Fibroblast of the conjunctiva (primary cell): ENCODE measurements around the gene ACYP1.
"Not testable (repeated sequence)": the region's sequence is repeated elsewhere in the genome, so short reads cannot be mapped to it uniquely, and the experiment has no call there.

Experiments used
- DNase-seq: peaks from one replicate; pipeline ENCODE4 v3.0.0-alpha.2; 2010; ENCODE audit warnings: low read depth

The ACYP1 gene

GRCh38 chr14:75068294-75069120, 4.7 kb upstream of the ACYP1 start:
- DNase-seq, result no peak

- DNase-seq, result not testable (repeated sequence)
Measured at GRCh38 chr14:75067765-75068164, 3.9 kb upstream of the ACYP1 start.

GRCh38 chr14:75067212-75067611, 3.4 kb upstream of the ACYP1 start:
- DNase-seq, result no peak

DNA sequence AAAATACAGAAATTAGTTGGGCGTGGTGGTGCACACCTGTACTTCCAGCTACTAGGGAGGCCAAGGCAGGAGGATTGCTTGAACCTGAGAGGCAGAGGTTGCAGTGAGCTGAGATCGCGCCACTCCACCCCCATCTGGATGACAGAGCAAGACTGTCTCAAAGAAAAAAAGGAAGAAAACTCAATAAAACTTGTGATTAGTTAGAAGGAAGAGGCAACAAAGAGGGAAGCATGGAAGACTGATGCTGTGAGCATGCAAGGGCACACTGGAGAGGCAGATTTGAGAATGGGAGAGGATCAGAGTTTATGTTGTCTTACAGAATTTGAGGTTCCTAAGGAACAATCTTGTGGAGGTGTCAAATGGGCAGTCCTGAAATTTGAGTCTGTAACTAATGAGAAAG, 2.9 kb upstream of the ACYP1 start:
- no peak for DNase-seq

DNA sequence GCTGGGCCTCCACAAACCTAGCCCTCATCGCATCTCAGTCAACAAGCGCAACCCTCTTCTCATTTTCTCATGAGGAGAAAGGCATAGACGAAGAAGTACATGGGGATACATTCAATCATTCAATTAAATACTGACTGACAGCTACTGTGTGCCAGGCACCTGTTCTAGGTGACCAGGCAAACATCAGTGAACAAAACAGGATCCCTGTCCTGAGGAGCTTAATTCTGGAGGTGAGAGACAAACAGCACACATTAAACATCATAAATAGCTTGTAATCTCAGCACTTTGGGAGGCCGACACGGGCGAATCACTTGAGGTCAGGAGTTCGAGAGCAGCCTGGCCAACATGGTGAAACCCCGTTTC, 362 bp upstream of the ACYP1 start:
- DNase-seq, result no peak

DNA sequence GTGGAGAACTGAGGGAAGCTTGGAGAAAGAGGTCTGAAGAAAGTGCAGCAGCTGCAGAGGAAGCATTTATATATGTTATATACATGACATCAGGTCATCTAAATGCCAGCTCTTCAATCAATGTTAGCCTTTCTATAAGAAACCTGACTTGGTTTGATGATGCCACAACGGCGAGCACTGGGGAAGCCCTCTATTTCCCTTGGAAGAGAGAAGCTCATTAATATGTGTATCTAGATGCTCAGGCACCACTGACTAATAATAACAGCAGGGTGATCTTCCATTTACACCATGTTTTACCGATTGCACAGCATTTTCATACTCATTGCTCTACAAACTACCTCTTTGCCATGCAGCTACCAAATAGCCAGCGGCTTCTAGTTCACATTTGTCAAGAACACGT, 811 bp downstream of the ACYP1 start:
- no peak for DNase-seq

DNA sequence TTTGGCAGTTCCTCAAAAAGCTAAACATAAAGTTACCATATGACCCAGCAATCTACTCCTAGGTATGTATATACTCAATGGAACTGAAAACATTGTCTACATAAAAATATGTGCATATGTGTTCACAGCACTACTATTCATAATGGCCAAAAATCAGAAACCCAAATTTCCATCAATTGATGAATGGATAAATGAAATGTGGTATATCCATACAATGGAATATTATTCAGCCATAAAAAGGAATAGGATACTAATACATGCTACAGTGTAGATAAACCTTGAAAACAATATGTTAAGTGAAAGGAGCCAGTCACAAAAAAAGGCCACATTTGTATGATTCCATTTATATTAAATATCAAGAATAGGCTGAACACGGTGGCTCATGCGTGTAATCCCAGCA, 3.4 kb downstream of the ACYP1 start:
- DNase-seq, result no peak

GRCh38 chr14:75059642-75060041, 4.2 kb downstream of the ACYP1 start:
- no peak for DNase-seq

GRCh38 chr14:75054421-75054820, 9.4 kb downstream of the ACYP1 start:
- DNase-seq, result no peak

DNA sequence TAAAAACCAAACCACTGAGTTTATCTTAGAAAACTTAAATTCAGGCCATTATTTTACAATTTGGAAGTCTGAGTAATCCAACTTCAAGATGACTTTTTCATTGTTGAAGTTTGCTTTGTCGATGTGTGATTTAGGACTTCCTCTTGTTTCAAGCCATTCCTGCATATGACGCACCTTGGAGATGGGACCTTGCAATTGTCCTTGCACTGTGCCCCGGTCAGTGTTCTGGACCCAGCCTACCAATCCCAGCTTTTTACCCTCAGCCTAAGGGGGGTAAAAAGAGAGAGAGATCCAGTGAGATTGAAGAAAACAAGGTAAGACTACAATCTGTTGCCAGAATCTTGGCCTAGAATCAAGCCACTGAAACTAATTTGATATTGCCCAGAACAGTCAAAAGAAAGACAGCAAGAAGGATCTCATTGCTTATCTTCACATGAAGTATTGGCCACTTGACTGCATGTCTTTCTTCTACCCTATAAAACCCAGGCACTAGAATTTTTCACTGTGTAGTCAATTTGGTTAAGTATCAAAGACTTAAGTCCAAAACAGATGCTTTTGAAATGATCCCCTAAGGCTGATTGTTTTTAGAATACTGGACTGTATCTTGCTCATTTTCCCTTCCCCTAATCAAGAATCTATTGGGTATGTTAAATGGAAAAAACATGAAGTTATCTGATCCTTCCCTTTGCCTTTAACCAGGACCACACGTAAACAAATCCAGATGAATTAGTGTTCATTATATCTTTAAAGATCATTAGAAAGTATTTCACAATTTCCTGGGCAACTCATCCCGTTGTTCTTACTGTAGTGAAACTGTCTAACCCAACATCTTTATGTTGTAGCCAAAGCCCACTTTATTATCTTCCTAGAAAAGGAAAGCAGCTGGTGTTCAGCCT, 10.2 kb downstream of the ACYP1 start:
- no peak for DNase-seq

GRCh38 chr14:75051556-75051899, 12.3 kb downstream of the ACYP1 start:
- no peak for DNase-seq

DNA sequence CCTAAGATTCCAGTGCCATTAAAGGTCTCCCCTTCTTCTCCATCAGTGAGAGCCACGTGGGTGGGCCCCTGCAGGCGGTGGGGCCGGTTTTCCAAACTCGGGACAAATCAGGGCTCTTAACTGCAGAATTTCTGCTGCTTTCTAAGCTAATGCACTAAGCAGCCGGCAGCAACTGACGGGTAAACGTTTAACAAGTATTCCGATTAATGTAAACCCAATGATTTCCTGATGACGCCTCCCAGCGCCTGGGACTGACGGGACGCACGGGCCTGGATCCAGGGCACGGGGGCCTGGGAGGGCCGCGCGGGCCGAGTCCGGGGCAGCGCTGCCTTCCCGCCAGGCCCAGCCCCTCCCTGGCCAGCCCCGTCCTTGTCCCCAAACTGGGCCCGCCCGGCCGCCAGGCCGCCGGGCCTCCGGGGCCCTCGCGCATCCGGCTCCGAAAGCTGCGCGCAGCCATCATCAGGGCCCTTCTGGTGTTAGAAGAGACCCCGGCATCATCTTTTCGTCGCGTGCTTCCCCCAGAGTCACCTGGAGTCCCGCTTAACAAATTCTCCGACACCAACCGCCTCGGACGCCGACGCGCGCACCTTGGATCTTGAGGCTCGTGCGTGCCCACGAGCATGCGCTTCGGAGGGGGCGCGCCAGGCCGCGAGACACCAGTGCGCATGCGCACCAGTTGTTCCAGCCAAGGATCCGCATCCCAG, 12.8 kb downstream of the ACYP1 start, which contains the start of gene MLH3:
TSS of gene MLH3 (minus strand) at position 616 of the 704 bp plus-strand sequence. CDS start 1,812 bp downstream, outside the sequence.
- peak; percentile 55 for DNase-seq

- DNase-seq, result peak; percentile 35
Measured at GRCh38 chr14:75049731-75050201, 14.1 kb downstream of the ACYP1 start.

DNA sequence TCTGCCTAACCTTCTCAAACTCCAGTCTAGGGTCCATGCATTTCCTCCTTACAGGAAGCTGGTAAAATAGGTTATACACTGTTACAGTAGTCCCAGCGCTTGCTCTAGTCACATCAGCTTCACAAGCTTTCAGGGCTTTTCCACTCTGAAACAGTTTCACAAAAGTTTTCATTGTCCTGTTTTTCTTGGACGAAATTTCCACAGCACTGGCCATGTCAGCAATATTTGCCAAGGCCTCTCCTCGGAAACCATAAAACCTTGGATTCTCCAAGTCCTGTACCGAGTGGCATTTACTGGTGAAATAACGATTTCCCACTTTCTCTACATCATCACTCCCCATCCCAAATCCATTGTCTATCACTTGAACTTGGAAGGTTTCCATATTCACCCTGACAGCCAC, 14.7 kb downstream of the ACYP1 start:
- DNase-seq, result no peak

DNA sequence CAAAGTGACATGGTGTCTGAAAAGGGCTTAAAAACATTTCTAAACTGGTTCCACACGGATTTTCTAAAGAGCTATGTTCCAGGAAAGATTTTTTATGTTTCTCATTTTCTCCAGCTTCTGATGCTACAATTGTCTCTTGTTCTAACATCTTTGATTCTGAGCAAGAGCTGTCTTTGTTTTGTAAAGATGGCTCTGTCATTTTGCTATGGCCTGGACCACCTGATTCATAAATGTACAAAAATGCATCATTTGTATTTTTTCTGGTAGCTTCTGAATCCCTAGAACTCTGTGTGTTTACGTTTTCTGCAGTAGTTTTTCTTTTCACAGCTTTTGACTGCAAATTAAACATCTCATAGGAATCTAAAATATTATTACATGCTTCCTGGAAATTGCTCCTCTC, 15.7 kb downstream of the ACYP1 start:
- DNase-seq, result no peak

GRCh38 chr14:75047506-75047905, 16.3 kb downstream of the ACYP1 start:
- no peak for DNase-seq

- no peak for DNase-seq
Measured at GRCh38 chr14:75046899-75047298, 16.9 kb downstream of the ACYP1 start.

GRCh38 chr14:75046275-75046674, 17.5 kb downstream of the ACYP1 start:
- no peak for DNase-seq

- no peak for DNase-seq
Measured at GRCh38 chr14:75044752-75045151, 19.1 kb downstream of the ACYP1 start.

GRCh38 chr14:75044322-75044721, 19.5 kb downstream of the ACYP1 start:
- no peak for DNase-seq

- DNase-seq, result no peak
Measured at GRCh38 chr14:75042035-75042434, 21.8 kb downstream of the ACYP1 start.

GRCh38 chr14:75041613-75042012, 22.2 kb downstream of the ACYP1 start:
- no peak for DNase-seq
